SK-MEL-5 (cell line): ENCODE data around the gene PTPN9. TPM values are rescaled to one million over a fixed set of nuclear protein-coding genes. Genes with fewer than 3 reads are reported as not detected.
"Not testable (repeated sequence)": the region's sequence is repeated elsewhere in the genome, so short reads cannot be mapped to it uniquely, and the experiment has no call there.

Source experiments
- DNase-seq: peaks from one replicate; pipeline ENCODE4 v3.0.0-alpha.2; 2016; ENCODE audit warnings: low read depth, low spot score
- in situ Hi-C: cut with HindIII; loops from 2 replicates; pipeline ENCODE4 v1.10.0; 2016; ENCODE audit warnings: low sequenced_read_pairs, high pct_unique_total_duplicates, low pct_unique_long_range_greater_than_20kb
- total RNA-seq: library from RNA; depleted of rRNA; stranded (reverse); fragments of >200 nt; shearing (Covaris generic); gene quantifications from 2 replicates; pipeline ENCODE4 v1.2.3, GENCODE V29; 2014

PTPN9 gene
- total RNA-seq, 1 experiment from 2014 or later: 20.0 TPM

DNA sequence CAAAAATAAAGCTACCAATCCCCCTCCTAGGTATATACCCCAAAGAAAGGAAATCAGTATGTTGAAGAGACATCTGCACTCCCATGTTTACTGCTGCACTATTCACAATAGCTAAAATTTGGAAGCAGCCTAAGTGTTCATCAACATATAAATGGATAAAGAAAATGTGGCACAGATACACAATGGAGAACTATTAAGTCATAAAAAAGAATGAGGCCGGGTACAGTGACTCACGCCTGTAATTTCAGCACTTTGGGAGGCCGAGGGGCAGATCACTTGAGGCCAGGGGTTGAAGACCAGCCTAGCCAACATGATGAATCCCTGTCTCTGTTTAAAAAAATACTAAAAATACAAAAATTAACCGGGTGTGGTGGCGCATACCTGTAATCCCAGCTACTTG lies 10.0 kb upstream of the PTPN9 start:
- in situ Hi-C loops: no loop called here
- no peak for DNase-seq

DNA sequence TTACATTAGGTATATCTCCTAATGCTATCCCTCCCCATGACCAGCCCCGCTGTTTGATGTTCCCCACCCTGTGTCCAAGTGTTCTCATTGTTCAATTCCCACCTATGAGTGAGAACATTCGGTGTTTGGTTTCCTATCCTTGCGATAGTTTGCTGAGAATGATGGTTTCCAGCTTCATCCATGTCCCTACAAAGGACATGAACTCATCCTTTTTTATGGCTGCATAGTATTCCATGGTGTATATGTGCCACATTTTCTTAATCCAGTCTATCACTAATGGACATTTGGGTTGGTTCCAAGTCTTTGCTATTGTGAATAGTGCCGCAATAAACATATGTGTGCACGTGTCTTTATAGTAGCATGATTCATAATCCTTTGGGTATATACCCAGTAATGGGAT lies 7.3 kb upstream of the PTPN9 start:
- in situ Hi-C loops: not testable (repeated sequence)

DNA sequence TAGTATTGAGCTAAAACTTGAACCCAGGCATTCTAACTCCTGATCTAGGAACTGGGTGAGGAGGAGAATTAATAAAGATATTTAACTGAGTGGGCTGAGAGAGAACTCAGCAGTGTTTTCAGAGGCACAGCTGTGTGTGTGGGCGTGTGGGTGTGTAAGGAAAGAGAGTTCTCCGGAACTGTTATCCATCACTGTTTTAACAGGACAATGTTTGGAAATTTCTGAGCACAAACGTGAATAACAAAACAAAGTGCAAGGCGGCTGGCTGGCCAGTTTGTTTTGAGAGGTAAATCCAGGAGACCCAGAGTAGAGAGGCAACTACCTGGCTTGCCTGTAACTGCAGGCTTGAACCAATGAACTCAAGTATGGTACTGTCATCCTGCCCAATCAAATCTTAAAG lies 5.0 kb upstream of the PTPN9 start:
- in situ Hi-C loops: no loop called here
- DNase-seq: no peak

More for the DNA sequence above, 7.3 kb upstream of the PTPN9 start:
- DNase-seq: not testable (repeated sequence)

- no peak for DNase-seq
Measured at GRCh38 chr15:75583701-75584100, 4.6 kb upstream of the PTPN9 start.

GRCh38 chr15:75582943-75583342 lies 3.8 kb upstream of the PTPN9 start:
- DNase-seq, in situ Hi-C loops: not testable (repeated sequence)

More at GRCh38 chr15:75583701-75584100, 4.6 kb upstream of the PTPN9 start:
- in situ Hi-C loops: no loop called here

GRCh38 chr15:75578173-75578947 lies 755 bp downstream of the PTPN9 start:
- no peak for DNase-seq

DNA sequence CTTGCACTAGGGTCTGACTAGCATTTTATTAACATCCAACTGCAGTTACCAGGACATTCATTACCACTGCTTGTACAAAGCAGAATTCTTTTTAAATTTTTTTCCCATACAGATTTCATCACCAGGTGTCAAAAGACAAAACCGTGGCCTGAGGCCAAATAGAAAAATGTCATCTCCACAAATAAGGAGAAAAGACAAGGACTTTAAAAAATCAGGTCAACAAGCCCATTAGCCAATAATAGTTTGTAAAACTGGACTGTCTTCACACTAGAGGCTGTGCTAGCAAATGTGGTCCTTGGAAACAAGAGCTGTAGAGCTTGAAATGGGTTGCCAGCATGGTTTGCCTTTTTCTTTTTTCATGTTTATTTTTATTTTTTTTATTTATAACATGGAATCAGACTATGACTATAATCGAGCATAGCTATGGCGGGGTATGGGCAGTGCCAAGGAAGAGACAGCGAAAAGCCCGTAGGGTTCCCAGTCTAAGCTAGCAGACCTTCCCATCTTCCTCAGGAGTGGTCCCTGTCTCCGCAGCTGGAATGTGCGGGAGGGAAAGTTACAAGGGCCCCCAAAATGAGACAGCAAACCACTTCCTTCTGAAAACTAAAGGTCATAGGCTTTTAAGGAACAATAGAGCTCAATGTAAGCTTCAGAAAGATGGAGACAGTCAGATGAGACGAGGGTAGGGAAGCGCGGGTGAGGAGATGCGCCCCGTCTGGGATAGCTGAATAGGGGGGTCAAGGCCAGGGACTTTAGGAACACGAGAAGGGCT lies 1.5 kb downstream of the PTPN9 start:
- in situ Hi-C loops: no loop called here
- peak; percentile 25 for DNase-seq

More at GRCh38 chr15:75578173-75578947, 755 bp downstream of the PTPN9 start:
- in situ Hi-C loops: no loop called here

DNA sequence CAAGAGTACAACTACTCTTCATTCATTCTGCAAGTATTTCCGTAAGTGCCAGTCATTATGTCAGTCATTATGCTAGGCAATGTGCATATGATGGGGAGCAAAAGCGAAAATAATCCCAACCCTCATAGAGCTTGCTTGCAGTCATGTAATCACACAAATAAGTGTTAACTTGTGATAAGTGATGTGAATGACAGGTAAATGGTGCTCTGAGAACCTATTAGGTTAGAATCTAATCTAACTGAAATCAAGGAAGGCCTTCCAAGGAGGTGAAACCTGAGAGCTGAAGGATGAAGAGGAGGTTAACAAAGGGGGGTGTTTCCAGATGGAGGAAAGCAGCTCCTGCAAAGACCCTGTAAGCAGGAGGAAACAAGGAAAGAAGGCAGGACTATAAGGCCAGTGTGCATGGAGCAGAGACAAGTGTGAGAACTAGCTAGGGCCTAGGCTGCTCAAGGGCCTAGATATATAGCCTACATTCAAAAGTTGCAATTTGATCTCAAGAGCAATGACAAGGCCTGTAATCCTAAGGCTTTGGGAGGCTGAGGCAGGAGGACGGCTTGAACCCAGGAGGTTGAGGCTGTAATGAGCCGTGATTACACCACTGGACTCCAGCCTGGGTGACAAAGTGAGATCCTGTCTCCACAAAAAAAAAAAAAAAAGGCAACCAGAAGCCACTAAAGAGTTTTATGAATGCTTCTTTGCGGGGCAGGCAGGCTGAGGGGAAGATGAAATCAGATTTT lies 5.3 kb downstream of the PTPN9 start:
- in situ Hi-C loops: no loop called here
- no peak for DNase-seq

DNA sequence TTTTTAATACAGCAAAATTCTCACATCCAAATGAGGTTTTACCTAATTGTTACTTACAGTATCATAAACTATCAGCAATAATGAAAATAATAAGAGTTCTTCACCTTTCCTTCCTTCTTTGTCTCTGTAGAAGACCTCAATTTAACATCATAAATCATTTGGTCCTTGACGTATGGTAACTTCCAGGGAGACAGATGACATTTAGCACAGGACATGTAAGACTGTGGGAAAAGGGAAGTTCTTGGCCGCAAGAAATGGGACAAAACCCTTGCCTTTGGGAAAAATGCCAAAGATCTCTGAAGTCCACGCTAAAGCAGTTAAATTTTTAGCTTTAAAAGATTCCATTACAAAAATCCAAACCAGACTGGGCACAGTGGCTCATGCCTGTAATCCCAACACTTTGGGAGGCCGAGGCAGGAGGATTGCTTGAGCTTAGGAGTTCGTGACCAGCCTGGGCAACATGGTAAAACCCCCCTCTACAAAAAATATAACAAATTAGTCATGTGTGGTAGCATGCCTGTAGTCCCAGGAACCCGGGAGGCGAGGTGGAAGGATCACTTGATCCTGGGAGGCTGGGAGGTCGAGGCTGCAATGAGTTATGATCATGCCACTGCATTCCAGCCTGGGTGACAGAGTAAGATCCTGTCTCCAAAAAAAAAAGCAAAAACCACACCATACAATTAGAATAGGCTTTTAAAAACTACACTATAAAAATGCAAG lies 8.8 kb downstream of the PTPN9 start:
- in situ Hi-C loops: no loop called here
- DNase-seq: no peak

- in situ Hi-C loops: no loop called here
- no peak for DNase-seq
Measured at GRCh38 chr15:75565062-75565970, 13.8 kb downstream of the PTPN9 start.

DNA sequence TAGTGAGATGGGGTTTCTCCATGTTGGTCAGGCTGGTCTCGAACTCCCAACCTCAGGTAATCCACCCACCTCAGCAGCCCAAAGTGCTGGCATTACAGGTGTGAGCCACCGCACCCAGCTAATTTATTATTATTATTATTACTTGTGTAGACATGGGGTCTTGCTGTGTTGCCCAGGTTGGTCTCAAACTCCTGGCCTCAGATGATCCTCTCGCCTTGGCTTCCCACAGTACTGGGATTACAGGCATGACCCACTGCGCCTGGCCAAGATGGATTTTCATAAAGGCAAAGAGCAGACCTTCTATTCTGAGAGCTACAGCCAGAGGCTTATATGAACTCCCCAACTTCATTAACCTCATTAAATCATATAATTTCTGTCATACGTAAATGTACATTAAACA lies 17.2 kb downstream of the PTPN9 start:
- in situ Hi-C loops: no loop called here

GRCh38 chr15:75559360-75559759 lies 19.8 kb downstream of the PTPN9 start:
- in situ Hi-C loops, DNase-seq: not testable (repeated sequence)

More for the DNA sequence above, 17.2 kb downstream of the PTPN9 start:
- no peak for DNase-seq

- in situ Hi-C loops, DNase-seq: not testable (repeated sequence)
Measured at GRCh38 chr15:75558955-75559354, 20.2 kb downstream of the PTPN9 start.

- in situ Hi-C loops: no loop called here
- peak; percentile 74 for DNase-seq
Measured at GRCh38 chr15:75554717-75555116, 24.4 kb downstream of the PTPN9 start.

GRCh38 chr15:75553659-75554058 lies 25.5 kb downstream of the PTPN9 start:
- DNase-seq: no peak
- in situ Hi-C loops: no loop called here

- in situ Hi-C loops: no loop called here
Measured at GRCh38 chr15:75551091-75551490, 28.0 kb downstream of the PTPN9 start.

GRCh38 chr15:75545064-75545463 lies 34.1 kb downstream of the PTPN9 start:
- DNase-seq: no peak
- in situ Hi-C loops: no loop called here

More at GRCh38 chr15:75551091-75551490, 28.0 kb downstream of the PTPN9 start:
- no peak for DNase-seq
